ENCODE measurements around the gene SLC9C1.

The SLC9C1 gene

GRCh38 chr3:112306825-112307224 is 12.8 kb upstream of the SLC9C1 start:
- no peak for DNase-seq

GRCh38 chr3:112304611-112305010 is 10.6 kb upstream of the SLC9C1 start:
- DNase-seq, result no peak

- DNase-seq, result no peak
Observed at GRCh38 chr3:112303764-112304325, 9.8 kb upstream of the SLC9C1 start.

- no peak for DNase-seq
Observed at GRCh38 chr3:112302881-112303763, 9.1 kb upstream of the SLC9C1 start.

GRCh38 chr3:112302150-112302830 is 8.3 kb upstream of the SLC9C1 start:
- DNase-seq, result no peak

GRCh38 chr3:112298781-112299180 is 4.8 kb upstream of the SLC9C1 start:
- no peak for DNase-seq

- DNase-seq, result no peak
Observed at GRCh38 chr3:112297714-112298113, 3.7 kb upstream of the SLC9C1 start.

GRCh38 chr3:112289011-112289410 is 5.0 kb downstream of the SLC9C1 start:
- DNase-seq, result no peak

- no peak for DNase-seq
Observed at GRCh38 chr3:112280266-112280665, 13.8 kb downstream of the SLC9C1 start.

- DNase-seq, result no peak
Observed at GRCh38 chr3:112273536-112273935, 20.5 kb downstream of the SLC9C1 start.

GRCh38 chr3:112261742-112262141 is 32.3 kb downstream of the SLC9C1 start:
- DNase-seq, result no peak

- no peak for DNase-seq
Observed at GRCh38 chr3:112260563-112260962, 33.5 kb downstream of the SLC9C1 start.

GRCh38 chr3:112253301-112253971 is 40.6 kb downstream of the SLC9C1 start:
- no peak for DNase-seq

GRCh38 chr3:112247900-112248299 is 46.1 kb downstream of the SLC9C1 start:
- DNase-seq, result no peak

- DNase-seq, result no peak
Observed at GRCh38 chr3:112247350-112247749, 46.7 kb downstream of the SLC9C1 start.

- no peak for DNase-seq
Observed at GRCh38 chr3:112233083-112233482, 60.9 kb downstream of the SLC9C1 start.

GRCh38 chr3:112231727-112232126 is 62.3 kb downstream of the SLC9C1 start:
- DNase-seq, result no peak

- DNase-seq, result no peak
Observed at GRCh38 chr3:112230033-112230432, 64.0 kb downstream of the SLC9C1 start.

- no peak for DNase-seq
Observed at GRCh38 chr3:112228786-112229185, 65.2 kb downstream of the SLC9C1 start.

- DNase-seq, result no peak
Observed at GRCh38 chr3:112200317-112200666, 93.7 kb downstream of the SLC9C1 start.

- DNase-seq, result no peak
Observed at GRCh38 chr3:112199622-112200316, 94.2 kb downstream of the SLC9C1 start.

- no peak for DNase-seq
Observed at GRCh38 chr3:112197131-112197530, 96.9 kb downstream of the SLC9C1 start.

- DNase-seq, result no peak
Observed at GRCh38 chr3:112187300-112187699, 106.7 kb downstream of the SLC9C1 start.

All from activated T-cell treated with anti-CD3 and anti-CD28 coated beads for 4 hours (primary cell).